ENCODE measurements around the gene KLHDC7B. TPM values are rescaled to one million over a fixed set of nuclear protein-coding genes. Genes with fewer than 3 reads are reported as not detected.

KLHDC7B gene
- total RNA-seq, 2 donors from 2014 or later, result 0.15 TPM; not detected in 1

GRCh38 chr22:50577987-50578775 is 32.5 kb downstream of the KLHDC7B start, which contains the start of gene CPT1B:
TSS of gene CPT1B (minus strand) at chr22:50578427. CDS start at chr22:50577915, 512 bp downstream.
- intact Hi-C loops (cut with DNase I), result no loop called here
- DNase-seq, result peak; percentile 64
- peak in 1 of 2 donors; percentile 6 for ATAC-seq

GRCh38 chr22:50578776-50579310 is 33.1 kb downstream of the KLHDC7B start:
- no peak for DNase-seq
- ATAC-seq, result no peak
- intact Hi-C loops (cut with DNase I), result no loop called here

DNA sequence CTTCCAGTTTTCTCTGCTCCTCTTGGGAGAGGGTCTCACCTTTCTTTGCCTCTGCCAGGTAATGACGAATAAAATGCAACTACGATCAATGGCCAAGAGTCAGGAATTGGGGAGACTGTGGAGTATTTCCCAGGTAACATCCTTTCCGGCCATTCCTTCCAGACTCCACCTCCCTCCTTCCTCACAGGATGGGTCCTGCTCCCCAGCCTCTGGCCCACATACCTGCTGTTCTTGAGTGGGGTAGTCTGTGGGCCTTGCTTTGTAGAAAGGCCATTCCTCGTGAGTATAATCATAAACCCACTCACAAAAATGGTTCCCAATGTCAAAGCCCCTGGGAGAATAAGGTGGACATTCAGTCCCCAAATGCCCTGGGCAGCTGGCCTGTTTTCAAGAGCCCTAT is 34.1 kb downstream of the KLHDC7B start:
- intact Hi-C loops (cut with DNase I), result loop anchor here in 1 of 2 donors (5.0 kb wide), 1 partner anchor 43 kb away; no protein-coding TSS in a partner anchor
- DNase-seq, result no peak
- ATAC-seq, result no peak

- no peak for DNase-seq
- intact Hi-C loops (cut with DNase I), result loop anchor here in 1 of 2 donors (5.0 kb wide), 1 partner anchor 41 kb away; no protein-coding TSS in a partner anchor
- ATAC-seq, result no peak
Observed at GRCh38 chr22:50581031-50581949, 35.6 kb downstream of the KLHDC7B start.

DNA sequence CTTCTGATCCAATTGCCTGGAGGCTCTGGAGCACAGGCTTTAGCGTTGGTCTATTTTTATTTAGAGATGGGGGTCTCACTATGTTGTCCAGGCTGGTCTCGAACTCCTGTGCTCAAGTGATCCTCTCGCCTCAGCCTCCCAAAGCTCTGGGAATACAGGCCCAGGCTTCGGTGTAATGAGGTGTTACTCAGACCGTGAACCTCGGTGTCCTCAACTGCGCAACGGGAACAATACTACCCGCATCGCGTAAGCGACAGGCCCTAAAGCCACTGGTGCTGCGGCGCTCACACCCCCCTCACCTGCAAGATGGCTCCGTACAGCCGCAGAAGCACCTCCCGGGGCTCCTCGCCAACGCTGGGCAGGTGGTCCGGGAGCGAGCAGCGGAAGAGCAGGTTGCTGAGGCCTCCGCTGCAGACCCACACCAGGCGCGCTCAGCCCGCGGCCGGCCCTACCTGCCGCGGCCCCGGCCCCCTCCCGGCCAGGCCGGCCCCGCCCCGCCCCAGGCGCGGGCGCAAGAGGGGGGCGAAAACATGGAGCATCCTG is 36.3 kb downstream of the KLHDC7B start:
- intact Hi-C loops (cut with DNase I), result loop anchor here in 1 of 2 donors (5.0 kb wide), 1 partner anchor 40 kb away; no protein-coding TSS in a partner anchor

GRCh38 chr22:50582493-50583293 is 37.0 kb downstream of the KLHDC7B start, which contains the start of gene CHKB:
TSS of gene CHKB (minus strand) at chr22:50582849. CDS start at chr22:50582781, 68 bp downstream.
- peak; percentile 95 to 98 for ATAC-seq
- DNase-seq, result peak; percentile 99
- intact Hi-C loops (cut with DNase I), result loop anchor here in 1 of 2 donors (5.0 kb wide), 1 partner anchor 40 kb away; no protein-coding TSS in a partner anchor

More for the DNA sequence above, 36.3 kb downstream of the KLHDC7B start:
- DNase-seq (no peak), ATAC-seq (peak in 1 of 2 donors; percentile 1)

- no peak for DNase-seq
- peak; percentile 21 to 50 for ATAC-seq
- intact Hi-C loops (cut with DNase I), result loop anchor here in 1 of 2 donors (5.0 kb wide), 1 partner anchor 39 kb away; no protein-coding TSS in a partner anchor
Observed at GRCh38 chr22:50583294-50583861, 37.7 kb downstream of the KLHDC7B start.

GRCh38 chr22:50584106-50585096 is 38.7 kb downstream of the KLHDC7B start:
- DNase-seq, result no peak
- intact Hi-C loops (cut with DNase I), result loop anchor here in 1 of 2 donors (5.0 kb wide), 1 partner anchor 38 kb away; no protein-coding TSS in a partner anchor

DNA sequence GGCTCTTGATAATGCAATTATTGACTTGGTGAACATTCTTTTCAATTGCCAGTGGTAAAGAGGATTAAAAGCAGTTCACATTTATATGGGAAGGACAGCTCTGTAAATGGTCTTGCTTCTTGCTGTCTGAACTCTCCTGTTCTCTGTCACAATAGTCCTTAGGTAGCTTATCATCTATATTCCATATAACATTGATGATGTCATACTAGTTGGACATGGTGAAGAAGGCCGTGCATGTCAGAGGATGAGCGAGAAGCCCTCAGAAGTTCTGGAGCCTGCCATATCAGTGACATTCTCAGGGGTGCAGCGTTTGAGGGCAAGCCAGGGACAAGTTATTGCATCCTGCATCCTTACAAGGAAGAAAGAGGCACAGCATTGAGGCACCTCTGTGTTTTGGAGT is 39.5 kb downstream of the KLHDC7B start:
- intact Hi-C loops (cut with DNase I), result no loop called here
- DNase-seq, result no peak
- no peak for ATAC-seq

More at GRCh38 chr22:50584106-50585096, 38.7 kb downstream of the KLHDC7B start:
- no peak for ATAC-seq

- no peak for ATAC-seq
- intact Hi-C loops (cut with DNase I), result no loop called here
- DNase-seq, result no peak
Observed at GRCh38 chr22:50585781-50586180, 40.1 kb downstream of the KLHDC7B start.

DNA sequence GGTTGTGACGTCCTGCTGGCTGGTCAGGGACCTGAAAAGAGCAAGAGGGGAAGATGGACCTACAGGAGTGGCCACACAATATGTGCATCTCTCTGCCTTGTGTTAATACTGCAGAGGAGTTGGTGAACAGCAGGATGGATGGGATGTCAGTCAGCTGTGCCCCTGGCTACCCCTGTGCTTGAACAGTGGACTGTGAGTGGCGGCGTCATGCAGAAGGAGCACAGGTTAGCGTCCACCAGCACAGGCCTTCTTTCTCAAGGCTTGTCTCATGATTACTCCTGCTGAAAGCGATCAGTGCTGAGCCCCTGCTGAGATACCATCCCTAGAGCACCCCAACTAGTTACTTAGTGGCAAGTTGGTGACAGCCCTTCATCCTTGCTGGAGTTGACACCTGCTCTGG is 40.7 kb downstream of the KLHDC7B start:
- intact Hi-C loops (cut with DNase I), result no loop called here
- ATAC-seq, result no peak
- DNase-seq, result no peak

DNA sequence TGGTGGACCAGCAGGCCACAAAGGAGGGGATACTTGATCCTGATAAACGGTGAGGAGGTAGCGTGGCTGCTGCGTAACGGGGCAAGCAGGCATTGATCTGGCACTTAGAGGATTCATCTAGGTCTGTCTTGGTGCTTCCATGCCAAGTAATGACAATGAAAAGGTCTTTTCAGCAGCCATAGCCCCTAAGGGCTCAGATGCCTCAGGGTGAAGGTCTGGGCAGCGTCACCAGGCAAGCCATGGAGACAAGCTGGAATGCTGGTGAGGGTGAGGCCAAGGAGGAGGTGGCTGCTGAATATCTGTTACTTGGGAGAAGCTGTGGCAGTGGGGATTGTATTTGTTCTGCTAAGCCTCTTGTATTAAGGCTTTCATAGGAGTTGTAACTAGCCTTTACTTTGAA is 41.7 kb downstream of the KLHDC7B start:
- DNase-seq (no peak), ATAC-seq (no peak)
- intact Hi-C loops (cut with DNase I), result no loop called here

DNA sequence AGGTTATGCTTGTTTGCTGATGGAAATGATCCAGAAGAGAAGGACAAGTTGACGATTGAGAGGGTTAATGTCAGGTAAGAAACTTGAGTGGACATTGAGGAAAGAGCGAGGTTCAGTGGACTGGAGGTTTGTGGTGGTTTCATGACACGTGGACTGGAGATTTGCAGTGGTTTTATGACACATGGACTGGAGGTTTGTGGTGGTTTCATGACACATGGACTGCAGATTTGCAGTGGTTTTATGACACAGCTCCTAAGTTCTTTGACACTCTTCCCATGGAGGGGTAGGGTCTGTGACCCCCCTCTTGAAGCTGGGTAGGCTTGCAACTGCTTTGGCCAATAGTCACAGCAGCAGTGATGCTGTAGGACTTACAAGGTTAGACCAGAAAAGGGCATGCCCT is 49.5 kb downstream of the KLHDC7B start:
- DNase-seq (no peak), ATAC-seq (no peak)
- intact Hi-C loops (cut with DNase I), result no loop called here

DNA sequence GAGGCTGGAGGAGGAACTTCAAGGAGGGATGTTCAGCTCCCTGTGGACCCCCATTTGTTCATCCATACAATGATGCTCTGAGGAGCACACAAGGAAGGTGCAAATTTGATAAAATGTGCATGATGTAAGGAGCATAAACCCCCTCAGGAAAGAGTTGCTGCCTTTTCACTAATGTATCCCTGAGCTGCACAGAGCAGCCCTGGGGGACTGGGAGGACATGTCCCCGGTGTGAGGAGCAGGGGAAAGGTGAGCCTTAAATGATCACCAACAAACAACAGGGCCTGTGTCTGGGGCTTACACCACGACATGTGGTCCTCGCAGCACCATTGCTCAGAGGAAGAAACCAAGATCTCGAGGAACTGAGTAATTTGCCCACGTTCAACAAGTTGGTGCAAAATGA is 51.4 kb downstream of the KLHDC7B start:
- ATAC-seq, result no peak
- DNase-seq, result no peak
- intact Hi-C loops (cut with DNase I), result no loop called here

GRCh38 chr22:50599816-50600455 is 54.2 kb downstream of the KLHDC7B start:
- ATAC-seq (peak; percentile 88 to 92), DNase-seq (peak; percentile 62)
- intact Hi-C loops (cut with DNase I), result no loop called here

- intact Hi-C loops (cut with DNase I), result no loop called here
- ATAC-seq (peak; percentile 56 to 58), DNase-seq (no peak)
Observed at GRCh38 chr22:50600538-50600937, 54.8 kb downstream of the KLHDC7B start, which contains the start of gene MAPK8IP2. TSS of gene MAPK8IP2 (plus strand) at chr22:50600793. CDS start at chr22:50600819, 26 bp downstream.

Data from left cardiac atrium (tissue), 4 donors.